GM12878 (cell line): ENCODE data around the gene DYNLT4. TPM values are rescaled to one million over a fixed set of nuclear protein-coding genes. Genes with fewer than 3 reads are reported as not detected.
A peak's percentile ranks its signal among the peaks of the same experiment; 100 is the strongest.

ENCODE experiments used
- ATAC-seq: fragments of 200-7000 bp; cut with Tn5 transposase; 3 replicates; pipeline ENCODE4 v1.9.1; 2020; ENCODE audit warnings: mild to moderate bottlenecking, moderate library complexity
- BruUV-seq: library from RNA; stranded (reverse); fragments of 400-500 nt; replicated peaks from 2 replicates; lab custom pipeline; 2021; lab: Mats Ljungman, UMichigan
- CTCF ChIA-PET: fragments of 300-600 bp; sonication (Branson Sonifier 250); formaldehyde crosslinking; extraction: SDS; loops from one replicate; lab custom pipeline; 2021; ENCODE audit warnings: inconsistent platforms; lab: Yijun Ruan, JAX
- POLR2A ChIA-PET: fragments of 350-600 bp; formaldehyde crosslinking; extraction: SDS; loops from one replicate; lab custom pipeline; 2021; ENCODE audit warnings: inconsistent platforms; lab: Charles Lee
- RAD21 ChIA-PET: fragments of 300-600 bp; sonication (Branson Sonifier 250); formaldehyde crosslinking; loops from one replicate; lab custom pipeline; 2023; ENCODE audit warnings: antibody characterized with exemption; ENCODE audit not compliant: unreplicated experiment; lab: Charles Lee
- SMC1A ChIA-PET: fragments of 300-600 bp; sonication (Branson Sonifier 250); formaldehyde crosslinking; loops from one replicate; lab custom pipeline; 2023; ENCODE audit not compliant: unreplicated experiment, uncharacterized antibody; lab: Charles Lee
- DNase-seq: peaks from one replicate; pipeline ENCODE4 v3.0.0-alpha.2; 2011; ENCODE audit warnings: low read depth, low spot score
- FAIRE-seq: peaks from 3 replicates; lab custom pipeline; 2011; peaks lifted over from hg19 to GRCh38; lab: Jason Lieb, UNC
- H2AFZ ChIP-seq: 2 replicates; pipeline ENCODE4 v1.6.0; 2011; ENCODE audit warnings: low read depth, low read length, control low read depth; ENCODE audit not compliant: control insufficient read depth
- H3K27ac ChIP-seq: 2 replicates; pipeline ENCODE4 v1.5.1; 2011; ENCODE audit warnings: control low read depth; ENCODE audit not compliant: control insufficient read depth, insufficient read depth
- H3K27me3 ChIP-seq, 2 experiments: replicated peaks in 1 of 2; 2 replicates each; pipeline versions ENCODE4 v1.6.0 to v1.6.1; 2011; ENCODE audit warnings: low read length in 1 of 2; ENCODE audit not compliant: control insufficient read depth in 2 of 2, insufficient read depth in 2 of 2
- H3K36me3 ChIP-seq, 2 experiments: 2 replicates each; pipeline ENCODE4 v1.5.1; 2011; ENCODE audit warnings: low read length in 1 of 2; ENCODE audit not compliant: control insufficient read depth in 2 of 2, insufficient read depth in 2 of 2
- H3K4me1 ChIP-seq: 2 replicates; pipeline ENCODE4 v1.6.1; 2011; ENCODE audit warnings: mild to moderate bottlenecking, low read length, moderate library complexity, mixed read lengths; ENCODE audit not compliant: control insufficient read depth, insufficient read depth
- H3K4me2 ChIP-seq: 2 replicates; pipeline ENCODE4 v1.6.0; 2011; ENCODE audit warnings: control low read depth; ENCODE audit not compliant: control insufficient read depth, insufficient read depth
- H3K4me3 ChIP-seq: fragments of 200-600 bp; sonication (generic); 2 replicates; pipeline ENCODE4 v1.5.1; 2016
- H3K79me2 ChIP-seq: 2 replicates; pipeline ENCODE4 v1.6.0; 2011; ENCODE audit warnings: low read length; ENCODE audit not compliant: control insufficient read depth, insufficient read depth
- H3K9ac ChIP-seq: 2 replicates; pipeline ENCODE4 v1.8.0; 2011; ENCODE audit warnings: low read length, control low read depth, mixed read lengths; ENCODE audit not compliant: control insufficient read depth, insufficient read depth
- H3K9me3 ChIP-seq: replicated peaks from 3 replicates; pipeline ENCODE4 v1.5.1; 2011; ENCODE audit warnings: mild to moderate bottlenecking, low read length; ENCODE audit not compliant: control insufficient read depth, insufficient read depth
- H4K20me1 ChIP-seq: 2 replicates; pipeline ENCODE4 v1.6.0; 2011; ENCODE audit not compliant: control insufficient read depth, insufficient read depth
- BCL11A ChIP-seq: IDR thresholded peaks from 2 replicates; pipeline ENCODE4 v1.6.1; 2011; ENCODE audit warnings: low read depth, low read length
- NBN ChIP-seq: fragments of 450-650 bp; IDR thresholded peaks from 2 replicates; pipeline ENCODE4 v1.6.1; 2016
- PAX8 ChIP-seq: fragments of 450-650 bp; IDR thresholded peaks from 2 replicates; pipeline ENCODE4 v1.6.1; 2017; ENCODE audit warnings: mild to moderate bottlenecking, moderate library complexity
- RELA ChIP-seq: fragments of 450-650 bp; IDR thresholded peaks from 2 replicates; pipeline ENCODE4 v1.8.0; 2014; ENCODE audit warnings: borderline replicate concordance; ENCODE audit not compliant: partially characterized antibody
- ZZZ3 ChIP-seq: IDR thresholded peaks from 2 replicates; pipeline ENCODE4 v1.6.1; 2011; ENCODE audit warnings: low read depth; ENCODE audit not compliant: control insufficient read depth, insufficient read length
- WGBS: methylation state at CpG from one replicate; pipeline ENCODE4 v1.1.6; 2016; ENCODE audit warnings: low lambda C conversion rate; ENCODE audit not compliant: insufficient replicate concordance, insufficient coverage; ENCODE audit errors: missing lambda C conversion rate; 5-methylcytosine and 5-hydroxymethylcytosine counted together
- in situ Hi-C: fragments of 300-500 bp; cut with MboI; formaldehyde crosslinking; loops from 9 replicates; pipeline ENCODE4 v1.14.3; 2018; ENCODE audit warnings: mixed read lengths
- intact Hi-C: fragments of 100-400 bp; cut with micrococcal nuclease; formaldehyde crosslinking; loops from one replicate; pipeline ENCODE4 v1.14.2; 2022; ENCODE audit not compliant: unreplicated experiment
- polyA plus RNA-seq, 11 experiments: library from polyadenylated mRNA; depleted of rRNA in 4 of 11; unstranded in 6 of 11; stranded (reverse) in 5 of 11; fragments of >200 nt; fragmentation: Nextera tagmentation in 4 of 11; fragmentation: Illumina TruSeq in 1 of 11; extraction: Ambion mirVana in 4 of 11; extraction: Trizol in 1 of 11; gene quantifications; 1 replicate in 1 of 11; 2 replicates in 10 of 11; pipeline versions ENCODE4 v1.2.1 to v1.2.3, GENCODE V29; 2011 to 2016; ENCODE audit warnings: inconsistent platforms in 2 of 11, missing spikeins in 2 of 11, low read depth in 1 of 11
- total RNA-seq, 4 experiments: library from RNA; depleted of rRNA in 3 of 4; stranded (reverse); fragments of >200 nt in 3 of 4; fragmentation: Illumina TruSeq in 1 of 4; extraction: Trizol in 1 of 4; gene quantifications; 2 replicates each; pipeline versions ENCODE4 v1.2.1 to v1.2.3, GENCODE V29; 2013 to 2021
- TF ChIP-seq, protein P1 (sequence below): fragments of 450-650 bp; formaldehyde crosslinking; IDR thresholded peaks from 2 replicates; pipeline ENCODE4 v1.4.0; 2020; ENCODE audit warnings: mild to moderate bottlenecking, moderate library complexity
- TF ChIP-seq, protein P2 (sequence below): fragments of 450-650 bp; IDR thresholded peaks from 2 replicates; pipeline ENCODE4 v1.6.1; 2018; ENCODE audit warnings: mild to moderate bottlenecking, low read depth, moderate library complexity; ENCODE audit not compliant: partially characterized antibody
- TF ChIP-seq, protein P3 (sequence below): IDR thresholded peaks from 2 replicates; pipeline ENCODE4 v1.6.1; 2012; ENCODE audit warnings: low read depth, low read length, improper control_type of control experiment
- TF ChIP-seq, protein P4 (sequence below): IDR thresholded peaks from 2 replicates; pipeline ENCODE4 v1.6.1; 2011; ENCODE audit warnings: low read depth, low read length, improper control_type of control experiment, borderline replicate concordance
- TF ChIP-seq, protein P5 (sequence below): fragments of 450-650 bp; IDR thresholded peaks from 2 replicates; pipeline ENCODE4 v1.6.1; 2017; ENCODE audit warnings: mild to moderate bottlenecking, moderate library complexity

DYNLT4 gene
- total and polyA plus RNA-seq, 10 of the 15 experiments (the other 5 are each of a cell fraction or from before 2014, with no cell fraction given), result 0.23 to 0.28 TPM; not detected in 8

DNA sequence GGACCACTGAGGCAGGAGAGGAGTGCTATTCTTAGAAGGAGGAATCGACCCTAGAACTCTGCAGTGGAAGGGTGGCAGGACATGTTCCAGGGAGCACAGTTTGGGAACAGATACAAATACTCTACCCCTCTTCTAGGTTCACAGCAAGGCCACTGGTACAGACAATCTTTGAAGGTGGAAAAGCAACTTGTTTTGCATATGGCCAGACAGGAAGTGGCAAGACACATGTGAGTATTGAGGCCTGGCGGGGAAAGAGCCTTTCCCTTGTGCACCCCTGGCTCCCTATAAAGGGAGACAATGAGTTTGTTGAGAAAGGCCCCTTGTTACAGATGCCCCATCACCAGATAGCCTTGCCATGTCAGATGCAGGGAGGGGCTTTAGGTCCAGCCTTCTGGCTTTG lies 49.7 kb downstream of the DYNLT4 start:
- no peak overlapping the region for H3K4me3 ChIP-seq
- peaks cover 14% of the 10 kb centered on the region for H3K4me1 ChIP-seq
- POLR2A ChIA-PET, result no interaction called here
- intact Hi-C loops (no loop called here), in situ Hi-C loops (no loop called here)
- no peaks in the 10 kb centered on the region for H4K20me1 ChIP-seq
- H2AFZ ChIP-seq, result peak overlapping the region; percentile 40
- BruUV-seq, result no TSS peak
- H3K79me2 ChIP-seq, result no peaks in the 10 kb centered on the region
- DNase-seq (no peak), FAIRE-seq (no peak), ATAC-seq (peak; percentile 81)
- SMC1A ChIA-PET, result no interaction called here
- H3K27me3 ChIP-seq, result no peaks in the 10 kb centered on the region
- H3K27ac ChIP-seq, result peak overlapping the region; percentile 65
- peak overlapping the region; percentile 36; the same call in 1 of the 2 replicates for H3K4me2 ChIP-seq
- H3K9me3 ChIP-seq, result no peaks in the 10 kb centered on the region
- RAD21 ChIA-PET, result no interaction called here
- WGBS, result 0% methylated on average over 2 of the region's 2 CpGs
- peaks cover 50 to 61% of the 10 kb centered on the region in 2 experiments for H3K36me3 ChIP-seq
- H3K9ac ChIP-seq, result 0 out of 2 replicates have a peak overlapping the region, but pooled peaks have one; percentile 33
- CTCF ChIA-PET, result no interaction called here
- no peak for TF ChIP-seq BCL11A
- TF ChIP-seq, protein P1, sequence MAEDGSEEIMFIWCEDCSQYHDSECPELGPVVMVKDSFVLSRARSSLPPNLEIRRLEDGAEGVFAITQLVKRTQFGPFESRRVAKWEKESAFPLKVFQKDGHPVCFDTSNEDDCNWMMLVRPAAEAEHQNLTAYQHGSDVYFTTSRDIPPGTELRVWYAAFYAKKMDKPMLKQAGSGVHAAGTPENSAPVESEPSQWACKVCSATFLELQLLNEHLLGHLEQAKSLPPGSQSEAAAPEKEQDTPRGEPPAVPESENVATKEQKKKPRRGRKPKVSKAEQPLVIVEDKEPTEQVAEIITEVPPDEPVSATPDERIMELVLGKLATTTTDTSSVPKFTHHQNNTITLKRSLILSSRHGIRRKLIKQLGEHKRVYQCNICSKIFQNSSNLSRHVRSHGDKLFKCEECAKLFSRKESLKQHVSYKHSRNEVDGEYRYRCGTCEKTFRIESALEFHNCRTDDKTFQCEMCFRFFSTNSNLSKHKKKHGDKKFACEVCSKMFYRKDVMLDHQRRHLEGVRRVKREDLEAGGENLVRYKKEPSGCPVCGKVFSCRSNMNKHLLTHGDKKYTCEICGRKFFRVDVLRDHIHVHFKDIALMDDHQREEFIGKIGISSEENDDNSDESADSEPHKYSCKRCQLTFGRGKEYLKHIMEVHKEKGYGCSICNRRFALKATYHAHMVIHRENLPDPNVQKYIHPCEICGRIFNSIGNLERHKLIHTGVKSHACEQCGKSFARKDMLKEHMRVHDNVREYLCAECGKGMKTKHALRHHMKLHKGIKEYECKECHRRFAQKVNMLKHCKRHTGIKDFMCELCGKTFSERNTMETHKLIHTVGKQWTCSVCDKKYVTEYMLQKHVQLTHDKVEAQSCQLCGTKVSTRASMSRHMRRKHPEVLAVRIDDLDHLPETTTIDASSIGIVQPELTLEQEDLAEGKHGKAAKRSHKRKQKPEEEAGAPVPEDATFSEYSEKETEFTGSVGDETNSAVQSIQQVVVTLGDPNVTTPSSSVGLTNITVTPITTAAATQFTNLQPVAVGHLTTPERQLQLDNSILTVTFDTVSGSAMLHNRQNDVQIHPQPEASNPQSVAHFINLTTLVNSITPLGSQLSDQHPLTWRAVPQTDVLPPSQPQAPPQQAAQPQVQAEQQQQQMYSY (CRISPR knock-in tag), result no peak
- TF ChIP-seq ZZZ3, result no peak
- no peak for TF ChIP-seq PAX8
- TF ChIP-seq, protein P2, sequence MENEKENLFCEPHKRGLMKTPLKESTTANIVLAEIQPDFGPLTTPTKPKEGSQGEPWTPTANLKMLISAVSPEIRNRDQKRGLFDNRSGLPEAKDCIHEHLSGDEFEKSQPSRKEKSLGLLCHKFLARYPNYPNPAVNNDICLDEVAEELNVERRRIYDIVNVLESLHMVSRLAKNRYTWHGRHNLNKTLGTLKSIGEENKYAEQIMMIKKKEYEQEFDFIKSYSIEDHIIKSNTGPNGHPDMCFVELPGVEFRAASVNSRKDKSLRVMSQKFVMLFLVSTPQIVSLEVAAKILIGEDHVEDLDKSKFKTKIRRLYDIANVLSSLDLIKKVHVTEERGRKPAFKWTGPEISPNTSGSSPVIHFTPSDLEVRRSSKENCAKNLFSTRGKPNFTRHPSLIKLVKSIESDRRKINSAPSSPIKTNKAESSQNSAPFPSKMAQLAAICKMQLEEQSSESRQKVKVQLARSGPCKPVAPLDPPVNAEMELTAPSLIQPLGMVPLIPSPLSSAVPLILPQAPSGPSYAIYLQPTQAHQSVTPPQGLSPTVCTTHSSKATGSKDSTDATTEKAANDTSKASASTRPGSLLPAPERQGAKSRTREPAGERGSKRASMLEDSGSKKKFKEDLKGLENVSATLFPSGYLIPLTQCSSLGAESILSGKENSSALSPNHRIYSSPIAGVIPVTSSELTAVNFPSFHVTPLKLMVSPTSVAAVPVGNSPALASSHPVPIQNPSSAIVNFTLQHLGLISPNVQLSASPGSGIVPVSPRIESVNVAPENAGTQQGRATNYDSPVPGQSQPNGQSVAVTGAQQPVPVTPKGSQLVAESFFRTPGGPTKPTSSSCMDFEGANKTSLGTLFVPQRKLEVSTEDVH, result no peak
- TF ChIP-seq RELA, result no peak
- TF ChIP-seq, protein P3, sequence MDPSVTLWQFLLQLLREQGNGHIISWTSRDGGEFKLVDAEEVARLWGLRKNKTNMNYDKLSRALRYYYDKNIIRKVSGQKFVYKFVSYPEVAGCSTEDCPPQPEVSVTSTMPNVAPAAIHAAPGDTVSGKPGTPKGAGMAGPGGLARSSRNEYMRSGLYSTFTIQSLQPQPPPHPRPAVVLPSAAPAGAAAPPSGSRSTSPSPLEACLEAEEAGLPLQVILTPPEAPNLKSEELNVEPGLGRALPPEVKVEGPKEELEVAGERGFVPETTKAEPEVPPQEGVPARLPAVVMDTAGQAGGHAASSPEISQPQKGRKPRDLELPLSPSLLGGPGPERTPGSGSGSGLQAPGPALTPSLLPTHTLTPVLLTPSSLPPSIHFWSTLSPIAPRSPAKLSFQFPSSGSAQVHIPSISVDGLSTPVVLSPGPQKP, result 0 out of 2 replicates have a peak, but pooled peaks have one; percentile 31
- TF ChIP-seq, protein P4, sequence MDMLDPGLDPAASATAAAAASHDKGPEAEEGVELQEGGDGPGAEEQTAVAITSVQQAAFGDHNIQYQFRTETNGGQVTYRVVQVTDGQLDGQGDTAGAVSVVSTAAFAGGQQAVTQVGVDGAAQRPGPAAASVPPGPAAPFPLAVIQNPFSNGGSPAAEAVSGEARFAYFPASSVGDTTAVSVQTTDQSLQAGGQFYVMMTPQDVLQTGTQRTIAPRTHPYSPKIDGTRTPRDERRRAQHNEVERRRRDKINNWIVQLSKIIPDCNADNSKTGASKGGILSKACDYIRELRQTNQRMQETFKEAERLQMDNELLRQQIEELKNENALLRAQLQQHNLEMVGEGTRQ, result no peak
- TF ChIP-seq, protein P5, sequence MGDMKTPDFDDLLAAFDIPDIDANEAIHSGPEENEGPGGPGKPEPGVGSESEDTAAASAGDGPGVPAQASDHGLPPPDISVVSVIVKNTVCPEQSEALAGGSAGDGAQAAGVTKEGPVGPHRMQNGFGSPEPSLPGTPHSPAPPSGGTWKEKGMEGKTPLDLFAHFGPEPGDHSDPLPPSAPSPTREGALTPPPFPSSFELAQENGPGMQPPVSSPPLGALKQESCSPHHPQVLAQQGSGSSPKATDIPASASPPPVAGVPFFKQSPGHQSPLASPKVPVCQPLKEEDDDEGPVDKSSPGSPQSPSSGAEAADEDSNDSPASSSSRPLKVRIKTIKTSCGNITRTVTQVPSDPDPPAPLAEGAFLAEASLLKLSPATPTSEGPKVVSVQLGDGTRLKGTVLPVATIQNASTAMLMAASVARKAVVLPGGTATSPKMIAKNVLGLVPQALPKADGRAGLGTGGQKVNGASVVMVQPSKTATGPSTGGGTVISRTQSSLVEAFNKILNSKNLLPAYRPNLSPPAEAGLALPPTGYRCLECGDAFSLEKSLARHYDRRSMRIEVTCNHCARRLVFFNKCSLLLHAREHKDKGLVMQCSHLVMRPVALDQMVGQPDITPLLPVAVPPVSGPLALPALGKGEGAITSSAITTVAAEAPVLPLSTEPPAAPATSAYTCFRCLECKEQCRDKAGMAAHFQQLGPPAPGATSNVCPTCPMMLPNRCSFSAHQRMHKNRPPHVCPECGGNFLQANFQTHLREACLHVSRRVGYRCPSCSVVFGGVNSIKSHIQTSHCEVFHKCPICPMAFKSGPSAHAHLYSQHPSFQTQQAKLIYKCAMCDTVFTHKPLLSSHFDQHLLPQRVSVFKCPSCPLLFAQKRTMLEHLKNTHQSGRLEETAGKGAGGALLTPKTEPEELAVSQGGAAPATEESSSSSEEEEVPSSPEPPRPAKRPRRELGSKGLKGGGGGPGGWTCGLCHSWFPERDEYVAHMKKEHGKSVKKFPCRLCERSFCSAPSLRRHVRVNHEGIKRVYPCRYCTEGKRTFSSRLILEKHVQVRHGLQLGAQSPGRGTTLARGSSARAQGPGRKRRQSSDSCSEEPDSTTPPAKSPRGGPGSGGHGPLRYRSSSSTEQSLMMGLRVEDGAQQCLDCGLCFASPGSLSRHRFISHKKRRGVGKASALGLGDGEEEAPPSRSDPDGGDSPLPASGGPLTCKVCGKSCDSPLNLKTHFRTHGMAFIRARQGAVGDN, result peak; percentile 87
- TF ChIP-seq NBN, result no peak
